PC-3 (cell line): ENCODE results near the gene TMEM163.

Experiments
- EZH2 ChIP-seq: fragments of 300-600 bp; sonication (generic); IDR thresholded peaks from one replicate; pipeline ENCODE4 v1.6.1; 2017; ENCODE audit warnings: antibody characterized with exemption, mild to moderate bottlenecking, low read length; ENCODE audit not compliant: unreplicated experiment
- EZH2phosphoT487 ChIP-seq: fragments of 300-600 bp; sonication (generic); IDR thresholded peaks from 2 replicates; pipeline ENCODE4 v1.6.1; 2018; ENCODE audit warnings: mild to moderate bottlenecking, antibody characterized with exemption, low read length, borderline replicate concordance
- TF ChIP-seq, protein P1 (sequence below): fragments of 300-600 bp; sonication (generic); conservative IDR thresholded peaks from 2 replicates; pipeline ENCODE4 v1.5.1; 2017; ENCODE audit warnings: antibody characterized with exemption, low read depth, mild to moderate bottlenecking, low read length

DNA sequence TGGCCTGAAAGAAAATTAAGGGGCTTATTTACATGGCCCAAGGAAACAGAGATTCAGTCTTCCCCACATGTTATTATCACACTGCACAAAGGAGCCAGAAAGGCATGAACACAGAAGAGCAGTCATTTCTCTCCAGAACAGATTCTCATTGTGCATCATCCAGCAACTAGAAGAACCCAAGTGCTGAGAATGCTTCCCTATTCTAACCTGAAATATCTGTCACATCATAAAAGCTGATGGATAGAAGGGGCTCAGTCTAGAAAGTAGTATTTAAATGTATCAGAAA is 145.8 kb downstream of the TMEM163 start:
- TF ChIP-seq, protein P1, sequence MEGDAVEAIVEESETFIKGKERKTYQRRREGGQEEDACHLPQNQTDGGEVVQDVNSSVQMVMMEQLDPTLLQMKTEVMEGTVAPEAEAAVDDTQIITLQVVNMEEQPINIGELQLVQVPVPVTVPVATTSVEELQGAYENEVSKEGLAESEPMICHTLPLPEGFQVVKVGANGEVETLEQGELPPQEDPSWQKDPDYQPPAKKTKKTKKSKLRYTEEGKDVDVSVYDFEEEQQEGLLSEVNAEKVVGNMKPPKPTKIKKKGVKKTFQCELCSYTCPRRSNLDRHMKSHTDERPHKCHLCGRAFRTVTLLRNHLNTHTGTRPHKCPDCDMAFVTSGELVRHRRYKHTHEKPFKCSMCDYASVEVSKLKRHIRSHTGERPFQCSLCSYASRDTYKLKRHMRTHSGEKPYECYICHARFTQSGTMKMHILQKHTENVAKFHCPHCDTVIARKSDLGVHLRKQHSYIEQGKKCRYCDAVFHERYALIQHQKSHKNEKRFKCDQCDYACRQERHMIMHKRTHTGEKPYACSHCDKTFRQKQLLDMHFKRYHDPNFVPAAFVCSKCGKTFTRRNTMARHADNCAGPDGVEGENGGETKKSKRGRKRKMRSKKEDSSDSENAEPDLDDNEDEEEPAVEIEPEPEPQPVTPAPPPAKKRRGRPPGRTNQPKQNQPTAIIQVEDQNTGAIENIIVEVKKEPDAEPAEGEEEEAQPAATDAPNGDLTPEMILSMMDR: no peak
- no peak for TF ChIP-seq EZH2
- no peak for TF ChIP-seq EZH2phosphoT487
